ENCODE results near the gene LYAR. TPM values are rescaled to one million over a fixed set of nuclear protein-coding genes. Genes with fewer than 3 reads are reported as not detected.
A peak's percentile ranks its signal among the peaks of the same experiment; 100 is the strongest.

Gene LYAR
- 10 to 100 TPM in 1 of 2 donors, 1 to 10 TPM in 1; 9.7 to 20.4 TPM for total RNA-seq
- 10 to 100 TPM; 20.3 to 23.7 (median 22.1) TPM for polyA plus RNA-seq (ENCODE audit: insufficient read length in 6 of 6)
- long read RNA-seq, donor 1, partial matches to known transcripts: 0 of 4 reads
- long read RNA-seq, donor 1, other reads (novel, unspliced or antisense): 0 of 4 reads
- long read RNA-seq, donor 2, partial matches to known transcripts: 5 of 10 reads
- long read RNA-seq, donor 2, other reads (novel, unspliced or antisense): 0 of 10 reads
- long read RNA-seq, donor 3, partial matches to known transcripts: 0 of 2 reads
- long read RNA-seq, donor 3, other reads (novel, unspliced or antisense): 0 of 2 reads
- long read RNA-seq, donor 4, partial matches to known transcripts: 2 of 3 reads
- long read RNA-seq, donor 4, other reads (novel, unspliced or antisense): 0 of 3 reads
- long read RNA-seq, donor 5, partial matches to known transcripts: 0 of 6 reads
- long read RNA-seq, donor 5, other reads (novel, unspliced or antisense): 0 of 6 reads
- long read RNA-seq, donor 6, partial matches to known transcripts: 0 of 3 reads
- long read RNA-seq, donor 6, other reads (novel, unspliced or antisense): 0 of 3 reads
- long read RNA-seq, donor 7, partial matches to known transcripts: 0 of 2 reads
- long read RNA-seq, donor 7, other reads (novel, unspliced or antisense): 0 of 2 reads
- long read RNA-seq, donor 8, transcript LYAR-201 (10 exons, 1,569 nt): major isoform, 7 of 10 reads
- long read RNA-seq, donor 8, partial matches to known transcripts: 0 of 10 reads
- long read RNA-seq, donor 8, other reads (novel, unspliced or antisense): 0 of 10 reads
- long read RNA-seq, donor 9: 0 reads
- long read RNA-seq, donor 10, partial matches to known transcripts: 16 of 20 reads
- long read RNA-seq, donor 10, other reads (novel, unspliced or antisense): 2 of 20 reads
- long read RNA-seq, donor 11, partial matches to known transcripts: 0 of 2 reads
- long read RNA-seq, donor 11, other reads (novel, unspliced or antisense): 0 of 2 reads
- long read RNA-seq, donor 12, partial matches to known transcripts: 0 of 2 reads
- long read RNA-seq, donor 12, other reads (novel, unspliced or antisense): 0 of 2 reads

- peak; percentile 99 for ATAC-seq
- Histone ChIP-seq H3K9me3 (no peaks in the 10 kb centered on the region), H3K27ac (peak within 1 kb of the TSS; percentile 15 to 81), H3K4me1 (peaks cover 12 to 31% of the 10 kb centered on the region in 2 donors), H3K27me3 (no peaks in the 10 kb centered on the region), H3K36me3 (peaks cover 0 to 13% of the 10 kb centered on the region in 2 donors), H3K4me3 (peak within 1 kb of the TSS; percentile 99 to 100)
- intact Hi-C loops (cut with DNase I): no loop called here
- no peak for TF ChIP-seq CTCF (IDR thresholded peaks at IDR 0.05)
- peak; percentile 90 to 99 (median 94) for DNase-seq
These were observed at the start of gene LYAR, which contains the start of gene ZBTB49 for GRCh38 chr4:4289941-4290850. Gene LYAR (minus strand): TSS chr4:4290154. CDS start chr4:4283742, 6,412 bp downstream. Gene ZBTB49 (plus strand): TSS chr4:4290251. CDS start chr4:4299946, 9,695 bp downstream.

GRCh38 chr4:4339504-4340085 is 49.6 kb upstream of the LYAR start:
- intact Hi-C loops (cut with DNase I): no loop called here
- H3K27me3 ChIP-seq: peaks cover 0 to 7% of the 10 kb centered on the region in 2 donors
- ATAC-seq (peak; percentile 82), DNase-seq (peak in 2 of 4 donors; percentile 50 to 62)
- H3K36me3 ChIP-seq: no peaks in the 10 kb centered on the region
- no peak overlapping the region for H3K27ac ChIP-seq
- H3K4me3 ChIP-seq: no peak overlapping the region
- H3K4me1 ChIP-seq: no peaks in the 10 kb centered on the region
- H3K9me3 ChIP-seq: no peaks in the 10 kb centered on the region
- no peak for TF ChIP-seq CTCF (IDR thresholded peaks at IDR 0.05)

GRCh38 chr4:4338210-4339001 is 48.5 kb upstream of the LYAR start:
- intact Hi-C loops (cut with DNase I): no loop called here
- ATAC-seq (peak; percentile 60), DNase-seq (peak in 1 of 4 donors; percentile 38)
- no peak overlapping the region for H3K27ac ChIP-seq
- H3K9me3 ChIP-seq: no peaks in the 10 kb centered on the region
- no peak for TF ChIP-seq CTCF (IDR thresholded peaks at IDR 0.05)
- peaks cover 0 to 7% of the 10 kb centered on the region in 2 donors for H3K27me3 ChIP-seq
- H3K36me3 ChIP-seq: no peaks in the 10 kb centered on the region
- no peak overlapping the region for H3K4me3 ChIP-seq
- H3K4me1 ChIP-seq: no peaks in the 10 kb centered on the region

Data from left lung (tissue), 14 donors.